CD4-positive, alpha-beta T cell treated with Interleukin-10 for 1 hour (primary cell): ENCODE results near the gene ZNF598.
"Not testable (repeated sequence)": the region's sequence is repeated elsewhere in the genome, so short reads cannot be mapped to it uniquely, and the experiment has no call there.

Source experiments
- DNase-seq: peaks from one replicate; pipeline ENCODE4 v3.0.0-alpha.2; 2020

Gene ZNF598

GRCh38 chr16:1957434-1958142, 52.0 kb downstream of the ZNF598 start:
- DNase-seq = not testable (repeated sequence)

GRCh38 chr16:1953734-1954133, 55.9 kb downstream of the ZNF598 start:
- no peak for DNase-seq

- DNase-seq = no peak
Measured at GRCh38 chr16:1950559-1950958, 59.1 kb downstream of the ZNF598 start.

GRCh38 chr16:1950047-1950446, 59.6 kb downstream of the ZNF598 start:
- DNase-seq = no peak

GRCh38 chr16:1949507-1949906, 60.1 kb downstream of the ZNF598 start:
- DNase-seq = no peak
